ENCODE data around the gene KDM5A. TPM values are rescaled to one million over a fixed set of nuclear protein-coding genes. Genes with fewer than 3 reads are reported as not detected.

Gene KDM5A
- total RNA-seq, 1 donor from 2014 or later: 63.1 TPM

DNA sequence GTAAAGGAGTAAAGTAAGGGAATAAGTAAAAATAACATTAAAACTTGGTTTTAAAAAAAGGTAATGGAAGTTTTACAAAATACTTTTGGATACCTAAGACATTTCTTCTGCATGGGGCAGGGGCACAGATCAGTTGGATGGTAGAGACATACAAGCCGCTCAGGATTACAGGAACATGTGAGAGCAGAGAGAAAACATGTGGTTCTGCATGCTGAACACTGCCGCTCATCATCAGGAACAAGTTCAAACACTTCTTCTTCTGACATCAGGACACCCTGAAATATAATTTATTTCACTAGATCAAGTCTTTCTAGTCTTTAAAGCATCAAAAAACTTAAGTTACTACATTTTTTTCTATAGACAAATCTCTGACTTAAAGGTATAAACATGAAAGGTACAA, 65.6 kb downstream of the KDM5A start:
- no peak overlapping the region for H3K27ac Mint-ChIP-seq (ENCODE audit: unreplicated experiment)
- no peaks in the 10 kb centered on the region for H3K4me1 Mint-ChIP-seq
- H3K9me3 Mint-ChIP-seq: no peaks in the 10 kb centered on the region
- H3K36me3 Mint-ChIP-seq (ENCODE audit: low read depth): peaks cover 12% of the 10 kb centered on the region
- no peak for DNase-seq (ENCODE audit: low read depth, low spot score)
- no peaks in the 10 kb centered on the region for H3K27me3 Mint-ChIP-seq (ENCODE audit: low read depth)
- no peak overlapping the region for H3K4me3 Mint-ChIP-seq
- TF ChIP-seq, protein P1, sequence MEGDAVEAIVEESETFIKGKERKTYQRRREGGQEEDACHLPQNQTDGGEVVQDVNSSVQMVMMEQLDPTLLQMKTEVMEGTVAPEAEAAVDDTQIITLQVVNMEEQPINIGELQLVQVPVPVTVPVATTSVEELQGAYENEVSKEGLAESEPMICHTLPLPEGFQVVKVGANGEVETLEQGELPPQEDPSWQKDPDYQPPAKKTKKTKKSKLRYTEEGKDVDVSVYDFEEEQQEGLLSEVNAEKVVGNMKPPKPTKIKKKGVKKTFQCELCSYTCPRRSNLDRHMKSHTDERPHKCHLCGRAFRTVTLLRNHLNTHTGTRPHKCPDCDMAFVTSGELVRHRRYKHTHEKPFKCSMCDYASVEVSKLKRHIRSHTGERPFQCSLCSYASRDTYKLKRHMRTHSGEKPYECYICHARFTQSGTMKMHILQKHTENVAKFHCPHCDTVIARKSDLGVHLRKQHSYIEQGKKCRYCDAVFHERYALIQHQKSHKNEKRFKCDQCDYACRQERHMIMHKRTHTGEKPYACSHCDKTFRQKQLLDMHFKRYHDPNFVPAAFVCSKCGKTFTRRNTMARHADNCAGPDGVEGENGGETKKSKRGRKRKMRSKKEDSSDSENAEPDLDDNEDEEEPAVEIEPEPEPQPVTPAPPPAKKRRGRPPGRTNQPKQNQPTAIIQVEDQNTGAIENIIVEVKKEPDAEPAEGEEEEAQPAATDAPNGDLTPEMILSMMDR (conservative IDR thresholded peaks at IDR 0.05): no peak

DNA sequence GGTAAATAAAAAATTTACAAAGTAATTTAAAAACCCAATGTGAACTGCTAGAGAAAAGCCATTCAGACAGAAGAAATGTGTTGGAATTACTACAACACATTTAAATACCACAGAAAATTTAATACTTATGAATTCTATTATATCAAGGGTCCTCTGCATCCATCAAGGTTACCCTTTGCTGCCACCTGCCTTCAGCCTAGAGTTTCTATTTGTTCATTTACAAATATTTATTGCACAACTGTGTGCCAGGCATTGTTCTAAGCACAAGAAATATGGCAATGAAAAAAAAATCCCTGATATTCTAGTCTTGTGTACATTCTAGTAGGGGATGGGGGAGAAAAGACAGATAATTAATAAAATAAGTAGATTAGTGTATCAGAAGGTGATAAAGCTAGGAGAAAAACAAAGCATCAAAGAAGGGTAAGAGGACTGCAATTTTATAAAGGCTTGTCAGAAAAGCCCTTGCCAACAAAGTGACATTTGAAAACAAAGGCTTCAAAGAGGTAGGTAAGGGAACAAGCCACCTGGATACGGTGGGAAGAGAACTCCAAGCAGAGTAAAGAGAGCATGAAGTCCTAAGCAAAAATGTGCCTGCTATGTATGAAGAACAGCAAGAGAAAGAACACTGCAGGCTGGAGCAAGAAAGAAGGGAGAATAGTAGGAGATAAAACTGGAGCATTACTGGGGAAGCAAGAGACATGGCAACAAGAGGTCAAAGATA, 67.4 kb downstream of the KDM5A start:
- no peak overlapping the region for H3K4me3 Mint-ChIP-seq
- no peak overlapping the region for H3K27ac Mint-ChIP-seq (ENCODE audit: unreplicated experiment)
- no peak for DNase-seq (ENCODE audit: low read depth, low spot score)
- no peaks in the 10 kb centered on the region for H3K4me1 Mint-ChIP-seq
- peaks cover 17% of the 10 kb centered on the region for H3K36me3 Mint-ChIP-seq (ENCODE audit: low read depth)
- H3K27me3 Mint-ChIP-seq (ENCODE audit: low read depth): no peaks in the 10 kb centered on the region
- no peaks in the 10 kb centered on the region for H3K9me3 Mint-ChIP-seq
- TF ChIP-seq, protein P1 (conservative IDR thresholded peaks at IDR 0.05): peak; percentile 57

DNA sequence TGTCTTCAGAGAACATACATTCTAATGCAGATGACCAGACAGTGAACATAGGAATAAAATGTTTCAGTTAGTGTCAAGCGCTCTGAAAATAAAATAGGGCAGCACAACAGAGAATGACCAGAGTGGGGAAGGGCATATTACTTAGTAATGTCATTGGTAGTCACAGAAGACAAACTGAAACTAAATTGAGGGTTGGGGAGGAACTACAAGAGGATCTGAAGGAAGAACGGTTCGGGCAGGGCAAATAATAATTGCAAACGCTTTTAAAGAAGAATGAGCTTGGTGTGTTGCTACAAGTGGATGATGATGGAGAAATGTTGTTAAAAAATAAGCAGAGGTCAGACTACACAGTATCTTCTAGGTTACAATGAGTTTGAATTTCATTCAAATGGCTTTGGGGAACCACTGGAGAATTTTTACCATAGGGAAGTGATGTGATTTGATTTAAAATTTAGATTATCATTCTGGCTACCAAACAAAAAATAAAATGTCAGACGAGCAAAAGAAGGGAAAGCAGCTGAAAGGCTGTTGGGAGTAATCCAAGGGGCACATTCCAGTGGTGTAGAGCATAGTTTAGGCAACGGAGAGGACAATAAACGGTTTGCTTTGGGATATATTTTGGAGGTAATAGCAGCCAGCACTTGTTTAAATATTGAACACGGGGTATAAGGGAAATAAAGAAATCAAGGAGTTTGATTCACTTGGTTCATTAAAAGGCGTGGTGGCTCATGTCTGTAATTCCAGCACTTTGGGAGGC, 70.2 kb downstream of the KDM5A start:
- H3K36me3 Mint-ChIP-seq (ENCODE audit: low read depth): peaks cover 22% of the 10 kb centered on the region
- H3K9me3 Mint-ChIP-seq: no peaks in the 10 kb centered on the region
- TF ChIP-seq, protein P1 (conservative IDR thresholded peaks at IDR 0.05): no peak

DNA sequence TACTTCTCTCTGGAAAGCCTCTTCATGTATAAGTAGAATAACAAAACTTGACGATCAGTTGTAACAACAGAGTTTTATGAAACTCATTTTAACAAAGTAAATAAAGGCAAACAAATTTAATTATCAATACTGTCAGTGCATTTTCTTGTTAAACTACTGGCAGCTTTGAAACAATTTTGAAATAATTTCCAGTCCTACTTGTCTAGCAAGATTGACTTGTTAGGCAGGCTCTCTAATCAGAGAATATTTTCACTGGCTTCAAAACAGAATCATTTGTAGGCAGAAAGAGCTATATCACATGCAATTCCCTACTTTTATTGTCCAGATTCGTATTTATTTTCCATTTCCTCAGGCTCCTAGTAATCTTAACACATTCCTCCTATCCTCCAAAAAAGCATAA, 80.6 kb downstream of the KDM5A start:
- Mint-ChIP-seq H3K27me3 (ENCODE audit: low read depth) (no peaks in the 10 kb centered on the region), H3K4me1 (no peaks in the 10 kb centered on the region), H3K27ac (ENCODE audit: unreplicated experiment) (no peak overlapping the region), H3K4me3 (no peak overlapping the region), H3K36me3 (ENCODE audit: low read depth) (peaks cover 22% of the 10 kb centered on the region), H3K9me3 (no peaks in the 10 kb centered on the region)
- DNase-seq (ENCODE audit: low read depth, low spot score): no peak
- TF ChIP-seq, protein P1 (conservative IDR thresholded peaks at IDR 0.05): no peak

More for the DNA sequence above, 70.2 kb downstream of the KDM5A start:
- peak overlapping the region; percentile 27 for H3K27ac Mint-ChIP-seq (ENCODE audit: unreplicated experiment)
- no peak overlapping the region for H3K4me3 Mint-ChIP-seq
- no peaks in the 10 kb centered on the region for H3K4me1 Mint-ChIP-seq
- DNase-seq (ENCODE audit: low read depth, low spot score): no peak
- H3K27me3 Mint-ChIP-seq (ENCODE audit: low read depth): no peaks in the 10 kb centered on the region

DNA sequence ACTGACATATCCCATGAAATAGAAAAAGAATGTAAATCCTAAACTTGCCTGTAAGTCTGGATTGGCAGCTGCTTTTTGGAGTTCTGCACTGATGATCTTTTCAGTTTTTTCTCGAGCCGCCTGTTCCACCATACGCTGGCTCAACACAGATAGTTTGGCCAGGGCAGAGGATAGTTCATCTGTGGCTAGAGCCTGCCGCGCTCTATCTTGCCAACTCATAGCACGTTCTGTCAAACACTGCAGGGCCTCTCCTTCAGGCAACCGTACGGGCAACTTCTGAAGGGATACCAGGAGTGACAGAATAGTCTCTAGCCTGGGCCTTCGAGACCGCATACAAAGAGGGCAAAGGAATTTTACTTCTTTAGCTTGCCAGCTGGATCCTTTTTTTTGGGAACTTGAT, 81.7 kb downstream of the KDM5A start:
- H3K27ac Mint-ChIP-seq (ENCODE audit: unreplicated experiment): no peak overlapping the region
- peaks cover 2% of the 10 kb centered on the region for H3K9me3 Mint-ChIP-seq
- H3K4me1 Mint-ChIP-seq: no peaks in the 10 kb centered on the region
- DNase-seq (ENCODE audit: low read depth, low spot score): no peak
- TF ChIP-seq, protein P1 (conservative IDR thresholded peaks at IDR 0.05): no peak
- H3K36me3 Mint-ChIP-seq (ENCODE audit: low read depth): peaks cover 33% of the 10 kb centered on the region
- no peak overlapping the region for H3K4me3 Mint-ChIP-seq
- no peaks in the 10 kb centered on the region for H3K27me3 Mint-ChIP-seq (ENCODE audit: low read depth)

Data from neural crest cell (in vitro differentiated cells).